RWPE2 (cell line): ENCODE measurements around the gene IFT57.

Source experiments
- ATAC-seq: fragments of 200-7000 bp; cut with Tn5 transposase; 3 replicates; pipeline ENCODE4 v1.9.1; 2021; ENCODE audit warnings: low read depth
- DNase-seq: peaks from one replicate; pipeline ENCODE4 v3.0.0-alpha.2; 2020; ENCODE audit warnings: low spot score
- H3K27ac ChIP-seq: fragments of 450-650 bp; 2 replicates; pipeline ENCODE4 v1.5.1; 2017; ENCODE audit warnings: mild to moderate bottlenecking; ENCODE audit not compliant: poor library complexity, severe bottlenecking
- H3K27me3 ChIP-seq: fragments of 250-450 bp; sonication (Bioruptor Pico); 2 replicates; pipeline ENCODE4 v1.5.1; 2021; ENCODE audit warnings: mild to moderate bottlenecking, moderate library complexity; ENCODE audit not compliant: insufficient read depth, poor library complexity, severe bottlenecking
- H3K36me3 ChIP-seq: fragments of 250-450 bp; sonication (Bioruptor Pico); 2 replicates; pipeline ENCODE4 v1.5.1; 2020; ENCODE audit warnings: low read depth, mild to moderate bottlenecking, moderate library complexity
- H3K4me1 ChIP-seq: fragments of 250-450 bp; sonication (Bioruptor Pico); 2 replicates; pipeline ENCODE4 v1.5.1; 2021; ENCODE audit warnings: mild to moderate bottlenecking, moderate library complexity; ENCODE audit not compliant: insufficient read depth, poor library complexity, severe bottlenecking
- H3K4me3 ChIP-seq: fragments of 250-450 bp; sonication (Bioruptor Pico); 2 replicates; pipeline ENCODE4 v1.5.1; 2021; ENCODE audit warnings: mild to moderate bottlenecking, moderate library complexity; ENCODE audit not compliant: severe bottlenecking
- H3K9me3 ChIP-seq: fragments of 250-450 bp; sonication (Bioruptor Pico); 2 replicates; pipeline ENCODE4 v1.5.1; 2021; ENCODE audit warnings: mild to moderate bottlenecking, moderate library complexity; ENCODE audit not compliant: severe bottlenecking
- CTCF ChIP-seq: fragments of 450-650 bp; IDR thresholded peaks from one replicate; pipeline ENCODE4 v1.5.1; 2017; ENCODE audit warnings: mild to moderate bottlenecking, moderate library complexity; ENCODE audit not compliant: poor library complexity, severe bottlenecking

Gene IFT57

DNA sequence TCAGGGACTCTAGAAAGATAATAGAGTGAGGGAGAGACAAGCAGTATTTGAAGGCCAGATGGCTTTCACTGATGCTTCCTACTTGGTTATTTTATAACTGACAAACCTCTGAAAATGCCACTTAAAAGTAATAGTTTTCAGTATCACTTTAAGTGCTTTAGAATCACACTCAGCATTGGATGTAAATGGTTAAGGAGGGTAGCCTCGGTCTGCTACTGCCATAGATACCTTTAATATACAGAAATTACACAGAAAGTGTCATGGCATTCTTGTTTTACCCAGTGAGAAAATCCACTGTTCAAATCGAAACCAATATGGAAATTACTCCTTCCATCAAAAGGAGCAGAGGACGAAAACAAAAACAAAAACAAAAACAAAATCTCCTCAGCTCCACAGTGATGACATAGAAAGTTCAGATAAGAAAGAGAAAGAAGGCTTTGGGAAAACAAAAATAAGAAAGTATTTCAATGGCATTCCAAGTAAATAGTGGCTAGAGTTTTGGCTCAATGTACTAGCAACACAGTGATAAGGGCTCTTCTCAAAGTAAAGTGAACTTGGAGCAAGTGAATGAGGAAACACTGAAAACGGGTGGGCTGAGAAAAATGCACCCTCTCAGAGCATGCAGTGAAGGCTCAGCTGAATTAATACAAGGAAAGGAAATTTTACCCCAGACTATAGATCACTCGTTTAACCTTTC is 88.2 kb downstream of the IFT57 start:
- H3K4me1 ChIP-seq, result peaks cover 31% of the 10 kb centered on the region
- ATAC-seq, result no peak
- no peak overlapping the region for H3K4me3 ChIP-seq
- no peaks in the 10 kb centered on the region for H3K9me3 ChIP-seq
- H3K36me3 ChIP-seq, result no peaks in the 10 kb centered on the region
- no peaks in the 10 kb centered on the region for H3K27me3 ChIP-seq
- no peak for DNase-seq
- H3K27ac ChIP-seq, result no peak overlapping the region
- no peak for TF ChIP-seq CTCF

- Histone ChIP-seq H3K36me3 (no peaks in the 10 kb centered on the region), H3K4me1 (peaks cover 31% of the 10 kb centered on the region), H3K27me3 (no peaks in the 10 kb centered on the region), H3K27ac (peak overlapping the region; percentile 87), H3K4me3 (no peak overlapping the region), H3K9me3 (no peaks in the 10 kb centered on the region)
- no peak for TF ChIP-seq CTCF
- DNase-seq (no peak), ATAC-seq (no peak; the same call in 2 of the 3 replicates)
Measured at GRCh38 chr3:108133048-108133369, 89.2 kb downstream of the IFT57 start.

DNA sequence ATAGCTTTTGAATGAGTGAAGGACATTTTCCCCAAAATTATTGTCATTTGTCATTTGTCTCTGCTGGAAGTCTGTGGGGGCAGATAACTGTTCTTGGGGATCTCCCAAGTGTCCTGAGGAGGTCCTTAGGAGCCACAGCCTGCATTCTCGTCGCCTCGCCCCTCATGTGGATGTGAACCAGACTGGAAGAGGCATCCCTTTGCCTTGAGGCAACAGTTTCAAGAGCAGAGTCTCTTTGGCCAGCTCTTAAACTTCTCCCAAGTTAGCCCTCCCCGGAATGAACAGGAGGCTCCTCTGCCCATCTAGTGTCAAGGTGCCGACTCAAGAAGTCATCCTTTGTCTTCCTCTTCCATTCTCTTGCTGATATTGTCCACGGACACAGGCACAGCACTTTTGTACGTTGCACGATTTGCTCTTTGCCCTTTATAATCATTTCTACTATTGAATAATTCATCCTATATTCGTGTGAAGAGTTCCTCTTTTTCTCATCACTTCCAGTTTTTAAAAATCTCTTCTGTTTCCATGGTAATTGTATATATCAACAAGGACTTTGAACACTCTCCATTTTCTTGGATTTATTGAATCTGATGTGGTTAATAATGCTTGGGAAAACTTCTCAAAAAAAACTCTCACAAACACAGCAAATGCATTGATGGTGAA is 90.6 kb downstream of the IFT57 start:
- Histone ChIP-seq H3K9me3 (no peaks in the 10 kb centered on the region), H3K36me3 (no peaks in the 10 kb centered on the region), H3K4me3 (no peak overlapping the region), H3K27me3 (no peaks in the 10 kb centered on the region), H3K27ac (peak overlapping the region; percentile 87), H3K4me1 (peaks cover 35% of the 10 kb centered on the region)
- ATAC-seq (peak; percentile 42), DNase-seq (no peak)
- no peak for TF ChIP-seq CTCF

DNA sequence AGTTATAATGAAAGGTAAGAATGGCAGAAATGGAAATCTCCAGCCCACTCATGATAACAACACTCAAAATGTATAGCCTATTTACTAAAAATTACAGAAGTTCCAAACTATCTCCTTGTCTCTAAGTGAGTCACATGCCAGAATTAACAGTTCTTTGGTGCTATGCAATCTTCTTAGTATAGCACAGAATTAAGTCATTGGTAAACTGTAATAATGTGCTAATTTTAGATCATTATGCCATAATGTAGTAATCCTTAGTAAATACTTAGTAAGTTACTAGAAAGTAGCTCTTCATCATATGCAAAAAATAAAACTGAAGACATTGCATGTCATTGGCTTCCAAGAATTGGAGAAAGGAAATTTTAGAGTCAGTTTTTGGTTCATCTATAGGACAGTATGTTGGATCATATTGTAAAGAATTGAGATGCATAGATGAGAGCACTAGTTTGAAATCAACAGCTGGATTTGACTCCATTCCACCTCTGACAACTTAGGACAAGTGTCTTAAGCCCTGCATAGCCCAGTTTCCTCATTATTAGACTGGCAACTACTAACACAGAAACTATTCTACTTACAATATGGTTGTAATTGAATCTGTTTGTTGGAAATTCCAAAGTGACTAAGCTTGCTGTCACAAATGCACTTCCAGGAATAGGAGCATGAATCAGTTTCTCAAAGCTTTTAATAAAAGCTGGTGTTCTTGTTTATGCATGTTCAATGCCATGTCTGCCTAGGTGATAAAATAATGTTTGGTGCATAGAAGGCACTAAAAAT is 91.3 kb downstream of the IFT57 start:
- no peak for TF ChIP-seq CTCF
- Histone ChIP-seq H3K27me3 (no peaks in the 10 kb centered on the region), H3K27ac (peak overlapping the region; percentile 87), H3K4me1 (peaks cover 35% of the 10 kb centered on the region), H3K36me3 (no peaks in the 10 kb centered on the region), H3K9me3 (no peaks in the 10 kb centered on the region), H3K4me3 (no peak overlapping the region)
- no peak for DNase-seq
- ATAC-seq, result peak; percentile 89

GRCh38 chr3:108130236-108130635 is 92.0 kb downstream of the IFT57 start:
- no peak for DNase-seq
- no peaks in the 10 kb centered on the region for H3K9me3 ChIP-seq
- ATAC-seq, result no peak
- peak overlapping the region; percentile 87 for H3K27ac ChIP-seq
- H3K27me3 ChIP-seq, result no peaks in the 10 kb centered on the region
- no peak overlapping the region for H3K4me3 ChIP-seq
- H3K36me3 ChIP-seq, result no peaks in the 10 kb centered on the region
- no peak for TF ChIP-seq CTCF
- peaks cover 35% of the 10 kb centered on the region for H3K4me1 ChIP-seq
